Endothelial cell of umbilical vein (primary cell): ENCODE data around the gene MID1.

Source experiments
- EZH2 ChIP-seq: IDR thresholded peaks from 2 replicates; pipeline ENCODE4 v1.6.1; 2012; ENCODE audit warnings: borderline replicate concordance, low read depth, mild to moderate bottlenecking, moderate library complexity, low read length, inconsistent platforms; ENCODE audit not compliant: severe bottlenecking
- GATA2 ChIP-seq: IDR thresholded peaks from 2 replicates; pipeline ENCODE4 v1.7.0; 2011; ENCODE audit warnings: low read depth, mild to moderate bottlenecking, moderate library complexity, mixed read lengths, low read length; ENCODE audit not compliant: insufficient read length, insufficient read depth
- JUN ChIP-seq: IDR thresholded peaks from 2 replicates; pipeline ENCODE4 v1.6.1; 2011; ENCODE audit warnings: borderline replicate concordance, low read depth; ENCODE audit not compliant: insufficient read length, insufficient read depth
- POLR2A ChIP-seq: IDR thresholded peaks from 2 replicates; pipeline ENCODE4 v1.6.1; 2012; ENCODE audit warnings: low read depth, mild to moderate bottlenecking, control low read depth, low read length
- POLR2AphosphoS5 ChIP-seq: IDR thresholded peaks from 2 replicates; pipeline ENCODE4 v1.6.1; 2012; ENCODE audit warnings: low read depth, mild to moderate bottlenecking, control low read depth, low read length, moderate library complexity; ENCODE audit not compliant: insufficient read depth
- TF ChIP-seq, protein P1 (sequence below), 2 donors: IDR thresholded peaks; 1 replicate in 1 of 2; 2 replicates in 1 of 2; pipeline ENCODE4 v1.5.1; 2011; ENCODE audit warnings: low read length in 2 of 2, mild to moderate bottlenecking in 2 of 2, moderate library complexity in 2 of 2, control low read depth in 1 of 2, inconsistent platforms in 1 of 2, low read depth in 1 of 2; ENCODE audit not compliant: insufficient read depth in 1 of 2; ENCODE audit errors: extremely low read depth in 1 of 2
- TF ChIP-seq, protein P2 (sequence below): IDR thresholded peaks from 2 replicates; pipeline ENCODE4 v1.6.1; 2011; ENCODE audit not compliant: insufficient read depth, insufficient read length

DNA sequence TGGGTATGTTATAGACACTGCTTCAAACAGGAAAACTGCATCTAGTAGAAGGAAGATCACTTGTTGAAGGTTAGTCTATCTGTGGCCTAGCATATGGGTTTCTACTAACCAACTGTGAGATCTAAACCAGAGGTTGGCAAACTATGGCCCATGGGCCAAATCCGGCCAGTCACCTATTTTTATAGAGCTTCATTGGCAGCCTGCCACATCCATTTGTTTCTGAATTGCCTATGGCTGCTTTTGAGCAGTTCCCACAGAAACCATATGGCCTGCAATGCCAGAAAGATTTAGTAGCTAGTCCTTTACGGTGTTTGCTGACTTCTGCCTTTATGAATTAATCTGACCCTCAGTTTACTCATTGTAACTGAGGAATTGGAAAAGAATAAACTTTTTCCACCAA, 71.1 kb downstream of the MID1 start:
- TF ChIP-seq JUN = no peak
- TF ChIP-seq EZH2 = no peak
- TF ChIP-seq, protein P1, sequence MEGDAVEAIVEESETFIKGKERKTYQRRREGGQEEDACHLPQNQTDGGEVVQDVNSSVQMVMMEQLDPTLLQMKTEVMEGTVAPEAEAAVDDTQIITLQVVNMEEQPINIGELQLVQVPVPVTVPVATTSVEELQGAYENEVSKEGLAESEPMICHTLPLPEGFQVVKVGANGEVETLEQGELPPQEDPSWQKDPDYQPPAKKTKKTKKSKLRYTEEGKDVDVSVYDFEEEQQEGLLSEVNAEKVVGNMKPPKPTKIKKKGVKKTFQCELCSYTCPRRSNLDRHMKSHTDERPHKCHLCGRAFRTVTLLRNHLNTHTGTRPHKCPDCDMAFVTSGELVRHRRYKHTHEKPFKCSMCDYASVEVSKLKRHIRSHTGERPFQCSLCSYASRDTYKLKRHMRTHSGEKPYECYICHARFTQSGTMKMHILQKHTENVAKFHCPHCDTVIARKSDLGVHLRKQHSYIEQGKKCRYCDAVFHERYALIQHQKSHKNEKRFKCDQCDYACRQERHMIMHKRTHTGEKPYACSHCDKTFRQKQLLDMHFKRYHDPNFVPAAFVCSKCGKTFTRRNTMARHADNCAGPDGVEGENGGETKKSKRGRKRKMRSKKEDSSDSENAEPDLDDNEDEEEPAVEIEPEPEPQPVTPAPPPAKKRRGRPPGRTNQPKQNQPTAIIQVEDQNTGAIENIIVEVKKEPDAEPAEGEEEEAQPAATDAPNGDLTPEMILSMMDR (IDR thresholded peaks at IDR 0.05; ENCODE audit: extremely low read depth in 1 of 2, insufficient read depth in 1 of 2, low read depth in 1 of 2, low read length in 2 of 2) = no peak
- TF ChIP-seq POLR2A = no peak
- TF ChIP-seq POLR2AphosphoS5 = no peak
- TF ChIP-seq, protein P2, sequence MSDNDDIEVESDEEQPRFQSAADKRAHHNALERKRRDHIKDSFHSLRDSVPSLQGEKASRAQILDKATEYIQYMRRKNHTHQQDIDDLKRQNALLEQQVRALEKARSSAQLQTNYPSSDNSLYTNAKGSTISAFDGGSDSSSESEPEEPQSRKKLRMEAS = no peak
- TF ChIP-seq GATA2 = no peak
